Measurements from ENCODE around the gene ZSWIM8.
"Not testable (repeated sequence)": the region's sequence is repeated elsewhere in the genome, so short reads cannot be mapped to it uniquely, and the experiment has no call there.

The ZSWIM8 gene

DNA sequence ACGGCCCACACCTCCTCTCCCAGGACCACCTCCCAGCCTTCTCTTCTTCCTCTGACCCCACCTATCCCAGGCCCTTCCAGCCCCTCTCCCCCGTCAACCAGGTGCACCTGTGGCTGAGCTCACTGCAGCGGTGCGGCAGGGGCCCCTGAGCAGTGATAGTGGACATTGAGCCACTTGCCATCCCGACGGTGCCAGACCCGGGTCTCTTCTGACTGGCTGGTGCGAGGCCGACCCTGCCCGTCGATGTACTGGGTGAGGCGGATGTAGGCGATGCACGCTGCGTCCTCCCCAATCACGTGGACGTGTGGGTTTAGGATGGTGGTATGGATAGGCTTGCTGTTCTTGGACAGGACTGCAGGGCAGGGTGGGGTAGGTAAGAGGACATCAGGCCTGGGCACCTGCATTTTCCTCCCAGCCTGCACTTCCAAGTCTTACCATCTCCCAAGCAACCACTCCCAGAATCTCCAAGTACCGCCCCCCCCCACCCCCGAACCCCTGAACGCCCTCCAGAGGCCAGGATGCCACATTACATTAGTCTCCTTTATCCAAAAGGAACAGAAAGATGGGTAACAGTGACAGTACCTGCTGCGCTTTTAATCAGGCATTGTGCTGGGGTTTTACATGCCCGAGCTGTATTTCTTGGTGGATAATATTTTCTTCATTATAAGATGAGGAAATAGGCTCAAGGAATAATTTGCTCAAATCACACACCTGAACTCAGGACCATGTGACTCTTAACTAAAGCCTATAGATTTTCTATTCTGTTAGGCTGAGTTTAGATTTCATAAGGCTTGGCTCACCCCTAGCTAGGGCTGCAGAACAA, 29.7 kb downstream of the ZSWIM8 start:
- peak; percentile 4 for DNase-seq

DNA sequence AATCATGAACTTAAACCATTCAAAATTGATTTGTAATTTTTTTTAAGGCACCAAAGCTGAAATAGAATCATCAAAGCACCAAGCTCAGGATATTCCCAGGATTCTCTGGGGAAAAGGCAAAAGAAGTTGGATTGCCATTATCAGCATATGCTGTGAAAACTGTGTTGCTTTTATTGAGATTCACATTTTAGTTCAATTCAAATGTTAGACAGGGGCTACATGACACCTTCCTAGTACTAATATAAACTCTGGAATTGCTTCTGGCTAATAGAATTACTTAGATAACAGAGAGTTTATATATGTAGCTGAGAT, 30.3 kb downstream of the ZSWIM8 start:
- no peak for DNase-seq

DNA sequence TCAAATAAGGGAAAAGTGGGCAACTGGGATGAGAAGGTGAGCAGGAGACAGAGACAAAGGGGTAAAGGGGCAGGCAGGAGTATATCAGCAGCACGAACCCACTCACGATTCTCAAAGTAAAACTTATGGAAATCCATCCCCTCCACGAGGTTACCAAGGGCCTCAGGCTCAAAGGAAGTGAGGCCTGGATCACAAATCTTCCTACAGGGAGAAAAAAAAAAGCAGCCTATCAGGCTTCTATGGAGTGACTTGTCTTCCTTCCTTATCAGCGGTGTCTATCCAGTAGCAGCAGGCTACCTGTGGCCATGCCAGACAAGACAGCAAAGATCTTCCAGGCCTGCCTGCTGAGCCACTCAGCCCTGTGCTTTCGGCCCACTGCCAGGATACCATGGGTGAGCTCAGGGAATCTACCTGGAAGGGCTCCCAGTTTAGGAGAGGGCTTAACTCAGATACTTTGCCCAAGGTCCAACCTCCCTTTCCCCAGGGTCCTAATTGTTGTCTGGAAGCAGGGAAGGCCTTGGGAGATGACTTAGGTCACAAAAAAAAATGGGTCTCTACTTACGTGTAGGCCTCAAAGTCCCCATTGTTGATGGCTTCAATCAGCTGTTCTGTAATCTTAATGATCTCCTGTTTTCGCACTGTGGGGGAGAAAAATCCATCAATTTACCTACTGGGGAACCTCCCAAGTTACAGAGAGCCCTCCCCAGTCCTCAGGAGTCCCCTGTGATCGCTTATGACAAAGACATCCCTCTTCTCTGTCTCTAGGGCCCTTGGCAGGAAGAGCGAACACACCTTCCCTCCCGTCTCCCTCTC, 31.7 kb downstream of the ZSWIM8 start:
- no peak for DNase-seq

DNA sequence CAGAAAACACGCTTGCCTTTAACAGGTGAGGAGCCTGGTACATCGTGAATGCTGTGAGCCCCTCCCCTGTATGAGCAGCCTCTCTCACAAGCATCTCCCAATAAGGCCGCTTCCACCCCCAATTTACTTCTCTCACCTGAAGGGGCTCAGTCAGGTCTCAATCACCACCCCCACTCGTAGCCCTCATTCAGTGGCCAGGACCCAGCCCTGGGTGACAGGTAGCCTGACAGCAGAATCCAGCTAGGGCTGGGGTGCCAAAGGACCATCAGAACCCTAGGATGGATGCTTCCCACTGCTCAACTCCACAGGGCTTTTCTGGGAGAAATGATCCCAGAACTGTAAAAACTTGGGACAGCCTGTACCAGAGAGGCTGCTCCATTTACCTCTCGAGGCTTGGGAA, 32.4 kb downstream of the ZSWIM8 start:
- DNase-seq, result no peak

DNA sequence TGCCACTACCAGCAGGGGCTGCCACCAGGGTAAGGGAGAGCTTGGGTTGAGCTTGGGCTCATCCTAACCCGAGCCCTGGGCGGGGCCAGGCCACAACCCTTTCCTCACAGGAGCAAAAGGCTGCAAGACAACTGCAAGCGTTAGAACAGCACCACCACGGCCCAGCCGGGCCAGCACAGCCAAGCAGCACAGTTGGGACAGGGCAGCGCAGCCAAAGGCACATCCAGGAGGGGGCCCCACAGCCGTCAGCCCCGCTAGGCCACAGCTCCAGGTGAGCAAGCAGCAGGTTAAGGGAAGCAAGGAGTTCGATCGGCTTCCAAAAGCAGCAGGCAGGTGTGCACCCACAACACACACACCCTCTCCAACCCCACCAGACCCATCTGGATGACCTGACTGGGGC, 33.0 kb downstream of the ZSWIM8 start:
- DNase-seq, result no peak

DNA sequence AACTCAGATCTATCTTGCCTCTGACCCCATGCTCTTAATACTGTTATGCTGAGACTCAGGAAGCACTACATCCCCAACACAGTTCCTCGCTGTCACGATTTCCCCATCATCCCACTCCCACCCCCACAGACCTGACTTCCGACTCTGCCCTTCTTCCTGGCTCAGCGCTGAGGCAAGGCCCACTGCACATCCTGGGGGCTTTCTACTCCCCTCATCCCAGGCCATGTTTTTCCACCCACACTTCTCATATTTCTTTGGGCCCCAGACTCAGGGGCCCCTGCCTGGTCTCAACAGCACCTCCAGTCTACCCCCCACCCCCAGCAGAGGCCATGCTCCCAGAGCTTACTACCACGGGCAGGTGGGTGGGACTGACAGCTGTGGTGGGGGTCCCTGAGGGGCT, 33.7 kb downstream of the ZSWIM8 start:
- DNase-seq, result no peak

DNA sequence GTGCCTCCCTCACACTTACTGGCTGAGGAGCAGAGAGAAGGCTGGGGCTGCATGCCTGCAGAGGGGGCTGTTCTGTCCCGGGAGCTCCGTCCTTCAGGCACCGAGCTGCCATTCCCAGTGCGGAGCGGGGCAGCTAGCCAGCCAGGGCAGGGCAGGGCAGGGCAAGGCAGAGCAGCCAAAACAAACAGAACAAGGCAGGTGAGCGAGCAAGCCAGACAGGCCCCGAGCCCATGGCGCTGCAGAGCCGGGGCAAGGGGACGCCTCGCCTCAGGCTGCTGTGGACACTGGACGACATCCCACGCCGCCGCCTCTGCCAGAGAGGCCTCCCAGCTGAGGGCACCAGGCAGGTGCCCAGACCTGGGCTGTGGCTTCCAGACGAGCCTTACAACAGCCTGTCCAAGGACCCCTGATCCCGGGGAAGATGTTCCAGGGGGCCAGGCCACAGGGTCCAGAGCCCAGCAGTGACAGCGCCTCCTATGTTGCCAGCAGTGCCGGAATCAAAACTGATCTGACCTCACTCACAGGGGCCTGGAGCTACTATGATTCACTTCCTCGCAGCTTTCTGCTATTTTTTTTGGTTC, 34.2 kb downstream of the ZSWIM8 start:
- no peak for DNase-seq

DNA sequence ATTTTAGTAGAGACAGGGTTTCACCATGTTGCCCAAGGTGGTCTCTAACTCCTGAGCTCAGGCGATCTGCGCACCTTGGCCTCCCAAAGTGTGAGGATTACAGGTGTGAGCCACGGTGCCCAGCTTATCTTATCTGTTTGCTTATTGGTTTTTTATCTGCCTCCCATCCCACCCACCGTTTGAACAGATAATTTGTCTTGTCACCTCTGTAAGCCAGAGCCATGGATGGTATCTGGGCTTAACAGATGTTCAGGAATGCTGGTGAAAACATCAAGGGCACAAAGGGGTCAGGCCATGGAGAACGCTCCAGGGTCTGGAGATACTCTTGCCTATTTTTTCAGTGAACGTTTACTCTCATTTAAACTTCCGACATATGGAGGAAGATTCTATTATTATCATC, 38.0 kb downstream of the ZSWIM8 start:
- DNase-seq, result no peak

DNA sequence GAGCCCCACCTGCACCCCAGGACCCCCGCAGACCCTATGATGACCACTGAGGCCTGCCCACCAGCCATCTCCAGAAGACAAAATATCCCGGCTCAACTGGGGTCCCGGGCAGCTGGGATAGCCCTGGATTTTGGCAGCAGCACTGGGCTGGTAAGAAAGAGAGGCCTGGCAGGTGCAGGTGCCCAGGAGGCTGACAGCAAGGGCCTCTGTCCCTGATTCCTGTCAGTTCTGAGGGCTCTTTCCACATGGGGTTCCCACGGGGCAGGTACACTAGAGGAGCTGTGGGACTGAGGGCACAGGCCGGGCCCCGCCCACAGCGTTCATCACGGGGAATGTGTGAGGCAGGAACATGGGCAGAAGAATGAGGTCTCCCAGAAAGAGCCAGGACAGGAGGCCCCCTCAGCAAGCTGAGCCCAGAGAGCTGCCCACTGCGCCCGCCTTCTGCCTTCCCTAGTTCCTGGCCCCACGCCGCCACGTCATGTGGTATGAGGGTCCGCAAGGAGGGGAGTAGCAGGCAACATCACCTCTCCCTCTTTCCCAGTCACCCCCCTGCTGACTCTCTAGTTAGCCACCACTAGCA, 38.8 kb downstream of the ZSWIM8 start:
- no peak for DNase-seq

DNA sequence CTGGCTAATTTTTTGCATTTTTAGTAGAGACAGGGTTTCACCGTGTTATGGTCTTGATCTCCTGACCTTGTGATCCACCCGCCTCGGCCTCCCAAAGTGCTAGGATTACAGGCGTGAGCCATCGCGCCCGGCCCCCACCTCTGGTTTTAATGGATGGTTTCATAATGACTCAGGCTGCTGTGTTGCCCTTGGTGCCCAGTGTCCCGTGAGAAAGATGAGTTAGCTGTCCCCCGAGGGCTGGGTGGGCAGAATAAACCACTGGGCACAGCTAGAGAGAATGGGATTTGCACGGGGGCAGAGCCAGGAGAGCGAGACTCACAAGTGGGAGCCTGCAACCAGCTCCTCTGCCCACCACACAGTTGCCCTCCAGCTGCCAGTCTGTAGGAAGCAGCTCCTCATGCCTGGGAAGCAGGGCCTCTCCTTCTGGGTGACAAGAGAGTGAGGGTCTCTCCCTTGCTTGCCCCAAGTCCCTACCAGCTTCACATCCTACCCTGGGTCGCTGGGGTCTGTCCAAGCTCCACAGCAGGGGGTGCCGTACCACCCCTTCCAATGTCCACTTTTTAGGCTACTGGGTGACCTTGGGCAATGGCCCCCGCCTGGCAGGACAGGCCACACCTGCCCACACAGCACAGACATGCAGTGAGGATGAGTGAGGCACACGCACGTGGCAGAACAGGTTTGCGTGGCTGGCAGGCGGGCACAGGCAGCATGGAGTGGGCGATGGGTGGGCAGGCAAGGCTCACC, 42.1 kb downstream of the ZSWIM8 start:
- DNase-seq, result no peak

DNA sequence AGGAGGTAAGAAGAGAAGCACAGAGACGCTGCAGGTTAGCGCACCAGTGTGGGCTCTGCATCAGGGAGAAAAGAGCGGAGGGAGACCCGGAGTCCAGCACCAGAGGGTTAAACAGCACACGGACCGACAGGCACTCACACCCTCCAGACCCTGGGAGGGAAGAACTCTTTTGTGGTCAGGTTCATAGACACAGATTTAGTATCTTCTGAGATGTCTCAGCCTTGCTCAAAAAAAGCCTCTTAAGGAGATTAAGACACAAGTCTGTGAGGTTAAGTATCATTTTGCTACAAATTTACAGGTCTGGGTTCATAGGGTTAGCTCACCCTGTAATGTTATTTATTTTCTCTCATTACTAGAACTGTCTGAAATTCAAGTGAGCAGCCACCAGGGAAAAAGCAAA, 42.8 kb downstream of the ZSWIM8 start:
- DNase-seq, result no peak

DNA sequence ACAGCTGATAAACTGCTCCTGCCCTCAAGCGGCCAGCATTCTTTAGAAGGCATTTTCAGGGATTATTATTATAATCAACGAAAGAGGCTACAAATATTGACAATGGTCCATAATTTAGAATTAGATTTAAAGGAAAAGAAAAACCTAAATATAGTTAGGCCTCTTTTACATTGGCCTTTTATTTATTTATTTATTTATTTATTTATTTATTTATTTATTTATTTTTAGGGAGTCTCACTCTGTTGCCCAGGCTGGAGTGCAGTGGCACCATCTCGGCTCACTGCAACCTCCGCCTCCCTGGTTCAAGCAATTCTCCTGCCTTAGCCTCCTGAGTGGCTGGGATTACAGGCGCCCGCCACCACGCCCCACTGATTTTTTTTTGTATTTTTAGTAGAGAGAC, 43.7 kb downstream of the ZSWIM8 start:
- DNase-seq, result not testable (repeated sequence)

DNA sequence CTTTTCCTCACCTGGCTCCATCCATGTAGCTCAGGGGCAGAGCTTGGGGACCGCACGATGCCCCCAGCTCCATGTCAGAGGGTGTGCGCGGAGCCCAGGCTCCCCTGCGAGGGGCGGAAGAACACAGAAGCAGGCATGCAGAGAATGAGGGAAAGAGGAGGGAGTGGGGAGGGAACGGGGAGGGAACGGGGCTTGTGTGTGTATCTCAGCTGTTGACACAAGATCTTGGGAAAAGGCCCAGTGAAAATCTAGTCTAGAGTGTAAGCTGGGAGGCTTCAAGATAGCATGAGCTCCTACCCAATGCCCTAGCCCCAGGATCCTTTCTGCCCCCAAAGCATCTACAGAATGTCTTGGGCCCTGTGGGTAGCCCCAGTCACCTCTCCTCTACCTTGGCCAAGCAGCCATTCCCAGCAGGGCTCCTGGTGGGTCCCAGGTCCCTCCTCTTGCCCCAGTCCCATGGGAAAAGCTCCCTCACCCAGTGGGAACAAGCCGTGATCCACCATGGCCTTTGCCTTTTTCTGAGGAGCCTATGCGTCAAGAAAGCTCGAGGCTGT, 51.1 kb downstream of the ZSWIM8 start:
- DNase-seq, result no peak

DNA sequence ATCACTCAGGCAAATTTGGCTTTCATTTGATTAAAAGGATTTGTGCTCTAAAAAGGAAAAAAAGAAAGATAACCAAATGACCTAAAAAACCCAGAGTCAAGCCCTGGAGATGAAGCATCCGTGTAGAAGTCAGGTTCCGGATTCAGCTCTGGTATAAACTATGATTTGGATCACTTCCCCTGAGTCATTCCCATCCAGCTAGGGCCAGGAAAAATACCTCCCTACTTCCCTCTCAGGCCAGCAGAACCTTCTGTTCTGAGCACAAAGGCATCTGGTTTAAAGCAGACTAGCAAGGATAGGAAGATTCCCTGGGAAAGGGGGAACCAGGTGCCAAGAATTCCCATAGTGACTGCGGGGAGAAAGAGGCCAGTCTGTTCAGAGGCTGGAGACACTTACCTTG, 51.7 kb downstream of the ZSWIM8 start:
- DNase-seq, result no peak

DNA sequence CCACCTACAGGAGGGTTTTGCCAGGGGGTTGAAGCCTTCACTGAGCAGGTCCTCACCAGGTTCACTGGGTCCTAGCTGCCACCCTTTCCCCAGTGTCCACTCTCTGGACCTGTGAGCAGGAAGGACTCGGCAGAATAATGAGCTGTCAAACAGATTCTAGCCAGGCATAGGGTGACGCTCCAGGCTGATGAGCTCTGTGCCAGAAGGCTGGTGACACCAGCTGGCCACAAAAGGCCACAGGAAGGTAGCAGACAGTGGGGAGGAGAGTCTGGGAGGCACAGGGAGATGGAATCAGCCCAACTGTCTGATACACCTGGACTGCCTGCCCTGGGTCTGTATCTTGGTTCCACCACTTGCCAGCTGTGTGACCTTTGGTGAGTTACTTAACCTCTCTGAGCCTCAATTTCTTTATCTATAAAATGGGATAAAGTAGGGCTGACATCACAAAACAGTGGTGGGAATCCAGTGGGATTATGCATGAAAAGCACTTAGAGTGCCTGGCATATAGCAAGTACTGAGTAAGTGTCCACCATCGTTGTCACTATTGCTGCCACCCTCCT, 52.7 kb downstream of the ZSWIM8 start:
- no peak for DNase-seq

DNA sequence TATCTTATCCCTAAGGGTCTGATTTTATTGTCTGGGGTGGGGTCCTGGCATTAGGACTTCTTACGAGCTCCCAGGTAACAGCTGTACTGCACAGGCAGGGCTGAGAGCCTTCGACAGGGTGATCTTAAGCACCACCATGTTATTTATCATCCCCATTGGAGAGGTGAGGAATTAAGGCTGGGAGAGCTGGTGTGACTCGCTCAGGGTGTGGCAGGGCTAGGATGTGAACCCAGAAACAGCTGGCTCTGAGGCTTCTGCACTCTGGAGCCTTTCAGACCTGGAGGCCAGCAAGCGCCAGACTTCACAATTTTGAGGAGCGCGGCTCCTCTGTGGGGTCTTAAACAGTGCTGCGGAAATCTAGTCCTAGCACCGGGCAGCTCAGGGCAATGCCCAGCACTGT, 53.4 kb downstream of the ZSWIM8 start:
- DNase-seq, result no peak

DNA sequence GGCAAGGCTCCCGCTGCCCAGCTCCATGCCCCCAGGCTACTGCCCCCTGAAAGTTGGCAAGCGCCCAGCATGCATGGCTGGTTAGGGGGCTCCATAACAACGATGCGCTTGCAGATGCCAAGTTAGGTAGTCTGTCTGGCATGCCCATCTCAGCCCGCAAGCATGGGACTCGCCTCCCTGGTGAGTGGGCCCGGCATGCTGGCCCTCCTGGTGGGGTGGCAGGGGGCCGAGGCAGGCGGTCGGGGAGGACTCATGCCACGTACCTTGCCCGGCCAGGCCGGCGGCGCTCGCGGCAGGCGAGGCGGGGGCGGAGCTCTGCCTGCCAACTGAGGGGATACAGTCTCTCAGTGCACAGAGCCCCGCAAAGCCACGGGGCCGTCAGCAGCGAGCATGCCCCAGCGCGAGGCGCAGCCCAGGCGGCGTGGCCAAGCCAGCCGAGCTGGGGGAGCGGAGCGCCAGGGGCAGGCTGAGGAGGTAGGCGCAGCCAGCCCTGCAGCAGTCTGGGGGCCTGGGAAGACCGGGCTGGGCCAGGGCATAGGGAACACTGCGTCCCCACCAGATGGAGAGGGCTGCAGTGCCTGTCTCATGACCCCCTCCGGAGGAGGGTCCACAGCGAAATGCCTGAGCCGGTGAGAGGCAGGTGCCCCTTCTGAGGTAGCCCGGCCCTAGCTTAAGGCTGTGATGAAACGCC, 54.0 kb downstream of the ZSWIM8 start:
- DNase-seq, result no peak

DNA sequence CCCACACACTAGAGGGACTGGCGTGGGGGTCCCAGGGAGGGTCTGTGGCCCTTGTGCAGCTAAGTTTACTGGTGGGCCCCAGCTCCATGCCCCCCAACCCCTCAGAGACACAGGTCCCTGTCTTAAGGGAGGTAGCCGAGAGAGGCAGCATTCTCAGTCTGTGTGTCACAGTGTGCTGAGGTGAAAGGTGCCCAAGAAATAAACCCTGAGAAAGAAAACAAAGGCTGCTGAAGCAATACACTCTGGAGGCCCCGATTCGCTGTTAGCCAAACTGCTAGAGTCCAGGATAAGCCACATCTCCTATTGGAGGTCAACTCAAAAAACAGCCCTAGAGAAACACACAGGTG, 54.6 kb downstream of the ZSWIM8 start:
- no peak for DNase-seq

DNA sequence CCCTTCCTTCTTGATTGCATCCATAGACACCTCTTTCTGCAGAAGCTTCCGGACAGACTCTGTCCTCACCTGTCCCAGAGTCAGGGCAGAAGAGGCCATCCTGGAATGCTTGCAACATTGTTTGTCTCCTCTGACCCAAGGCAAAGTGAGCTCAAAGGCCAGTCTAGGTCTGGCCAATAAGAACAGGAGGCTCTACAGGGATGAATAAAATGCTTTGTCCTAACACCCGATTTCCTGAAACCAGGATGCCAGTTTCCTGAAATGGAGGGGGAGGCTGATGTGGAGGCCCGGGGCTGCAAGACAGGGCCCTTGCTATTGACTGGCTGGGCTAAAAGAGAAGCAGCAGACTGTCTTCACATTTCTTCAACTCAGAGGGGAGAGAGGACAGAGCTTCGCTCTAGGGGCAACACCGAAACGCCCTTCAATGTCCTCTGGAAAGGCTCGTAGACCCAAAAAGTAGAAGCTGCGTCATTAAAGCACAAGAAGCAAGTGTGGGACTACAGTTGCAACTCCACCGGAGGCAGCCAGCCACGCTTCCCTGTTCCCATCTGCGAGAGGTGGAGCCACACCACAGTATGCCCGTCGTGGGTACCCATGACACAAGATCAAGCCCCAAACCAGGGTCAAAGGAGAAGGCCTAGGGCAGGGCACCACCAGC, 55.1 kb downstream of the ZSWIM8 start:
- no peak for DNase-seq

DNA sequence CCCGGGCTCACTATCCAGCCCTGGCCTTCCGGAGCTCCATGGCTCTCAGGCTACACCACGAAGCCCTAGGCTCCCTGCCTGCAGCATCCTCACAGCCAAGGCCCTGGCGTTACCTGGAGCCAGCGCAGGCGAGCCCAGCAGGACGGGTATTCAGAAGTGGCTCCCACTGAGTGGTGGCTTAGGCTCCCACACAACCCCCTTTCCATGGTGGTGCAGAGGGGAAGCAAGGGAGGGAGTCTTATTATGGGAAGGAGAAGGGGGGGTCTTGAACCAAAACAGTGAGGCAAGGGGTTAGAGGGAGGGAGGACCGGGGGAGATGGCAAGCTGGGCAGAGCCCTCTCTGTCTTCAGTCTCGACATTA, 55.6 kb downstream of the ZSWIM8 start:
- DNase-seq, result no peak

DNA sequence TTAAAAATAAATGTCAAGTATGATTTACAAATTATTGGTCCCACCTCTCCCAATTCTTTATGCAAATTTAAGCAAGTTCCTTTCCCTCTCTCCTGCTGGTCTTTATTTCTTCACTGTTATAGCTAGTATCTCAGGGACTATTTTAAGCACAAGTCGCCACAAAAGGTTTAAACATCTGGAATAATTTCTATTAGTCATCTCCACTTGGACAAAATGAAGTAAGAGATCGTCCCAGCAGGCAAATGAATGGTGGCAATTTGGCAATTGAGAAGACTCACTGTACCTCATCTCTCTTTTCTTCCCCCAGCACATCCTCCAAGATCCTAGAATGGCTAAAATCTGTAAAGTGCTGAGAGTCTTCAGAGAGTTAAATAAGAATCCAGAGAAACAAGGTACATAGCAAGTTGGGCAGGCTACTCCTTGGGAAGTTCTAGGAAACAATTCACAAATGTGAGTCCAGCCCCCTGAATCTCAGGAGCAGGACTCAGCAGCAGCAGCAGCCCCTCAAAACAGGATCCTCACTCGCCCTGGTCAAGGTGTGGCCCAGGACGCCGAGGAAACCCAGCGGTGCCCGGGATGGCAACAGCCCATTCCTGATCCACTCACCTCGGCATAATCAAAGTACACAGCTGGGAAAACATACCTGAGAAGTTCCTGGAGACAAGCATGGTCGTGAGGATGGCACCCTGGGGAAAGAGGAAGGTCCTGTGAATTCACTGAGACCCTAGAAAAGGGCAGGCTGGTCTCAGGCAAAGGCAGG, 56.3 kb downstream of the ZSWIM8 start:
- no peak for DNase-seq

Data from effector CD8-positive, alpha-beta T cell (primary cell).